Uterus (tissue), 2 donors: Measurements from ENCODE around the gene AP2A2.

Source experiments
- CTCF ChIP-seq, 4 experiments: fragments of 200-600 bp in 2 of 4; fragments of 450-650 bp in 2 of 4; sonication (generic) in 2 of 4; IDR thresholded peaks; one replicate each; pipeline ENCODE4 v1.5.1; 2016 to 2019; ENCODE audit warnings: antibody characterized with exemption in 4 of 4, mild to moderate bottlenecking in 2 of 4, moderate library complexity in 1 of 4
- POLR2A ChIP-seq, 2 donors: fragments of 450-650 bp; IDR thresholded peaks; one replicate each; pipeline ENCODE4 v1.6.1; 2016; ENCODE audit warnings: antibody characterized with exemption in 2 of 2, mild to moderate bottlenecking in 1 of 2, moderate library complexity in 1 of 2

GRCh38 chr11:1034001-1034400 lies 108.3 kb downstream of the AP2A2 start:
- TF ChIP-seq CTCF (IDR thresholded peaks at IDR 0.05): no peak
- no peak for TF ChIP-seq POLR2A (IDR thresholded peaks at IDR 0.05)
